GM12891 (cell line): ENCODE results near the gene CEBPG.

Experiments
- DNase-seq: peaks from one replicate; pipeline ENCODE4 v3.0.0; 2011; ENCODE audit warnings: low spot score; ENCODE audit not compliant: insufficient read length
- FAIRE-seq: peaks from 2 replicates; lab custom pipeline; 2011; peaks lifted over from hg19 to GRCh38; lab: Jason Lieb, UNC
- PAX5 ChIP-seq: IDR thresholded peaks from 2 replicates; pipeline ENCODE4 v1.6.1; 2011; ENCODE audit warnings: low read length, moderate library complexity, mild to moderate bottlenecking; ENCODE audit not compliant: insufficient read depth, severe bottlenecking
- POLR2A ChIP-seq: IDR thresholded peaks from 2 replicates; pipeline ENCODE4 v1.6.1; 2011; ENCODE audit warnings: low read depth, low read length, control low read depth
- POLR2AphosphoS5 ChIP-seq: IDR thresholded peaks from 2 replicates; pipeline ENCODE4 v1.6.1; 2011; ENCODE audit warnings: low read depth, low read length, control low read depth
- POU2F2 ChIP-seq: IDR thresholded peaks from 2 replicates; pipeline ENCODE4 v1.6.1; 2011; ENCODE audit warnings: low read depth, mild to moderate bottlenecking, control low read depth, low read length, moderate library complexity
- SPI1 ChIP-seq: IDR thresholded peaks from 2 replicates; pipeline ENCODE4 v1.6.1; 2011; ENCODE audit warnings: low read depth, low read length, control low read depth
- TAF1 ChIP-seq: IDR thresholded peaks from 2 replicates; pipeline ENCODE4 v1.6.1; 2011; ENCODE audit warnings: low read depth, low read length, control low read depth

The CEBPG gene

GRCh38 chr19:33349319-33350289 is 23.9 kb upstream of the CEBPG start:
- no peak for DNase-seq
- FAIRE-seq: no peak
- TF ChIP-seq POLR2AphosphoS5 (no peak), TAF1 (no peak)

GRCh38 chr19:33350538-33351309 is 22.8 kb upstream of the CEBPG start:
- no peak for DNase-seq
- no peak for FAIRE-seq

GRCh38 chr19:33355535-33355934 is 18.0 kb upstream of the CEBPG start:
- no peak for TF ChIP-seq TAF1
- no peak for TF ChIP-seq POU2F2
- no peak for TF ChIP-seq POLR2AphosphoS5
- TF ChIP-seq SPI1: no peak
- TF ChIP-seq PAX5: no peak
- no peak for TF ChIP-seq POLR2A
- FAIRE-seq (no peak), DNase-seq (no peak)

More at GRCh38 chr19:33350538-33351309, 22.8 kb upstream of the CEBPG start:
- TF ChIP-seq PAX5 (no peak), POU2F2 (no peak), POLR2AphosphoS5 (no peak), SPI1 (no peak), POLR2A (no peak), TAF1 (no peak)

DNA sequence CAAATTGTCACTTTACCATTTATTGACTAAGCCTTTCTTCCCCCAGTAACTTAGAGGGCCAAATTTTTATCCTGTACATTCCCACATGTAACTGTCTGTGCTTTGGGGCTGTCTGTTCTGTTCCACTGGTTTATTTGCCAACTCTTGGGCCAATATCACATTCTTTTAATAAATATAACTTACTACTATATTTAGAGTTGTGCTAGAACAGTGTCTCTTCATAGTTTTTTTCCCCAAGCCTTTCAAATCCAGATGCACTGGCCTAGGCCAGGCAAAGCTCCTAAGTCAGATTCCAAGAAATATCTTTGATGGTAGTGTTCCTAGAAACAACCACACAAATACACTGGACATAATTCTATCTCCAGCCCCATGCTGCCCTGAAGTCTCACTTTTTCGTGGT is 16.0 kb upstream of the CEBPG start:
- FAIRE-seq (no peak), DNase-seq (no peak)
- TF ChIP-seq TAF1 (no peak), POU2F2 (no peak), POLR2A (no peak), PAX5 (no peak), POLR2AphosphoS5 (no peak), SPI1 (no peak)

GRCh38 chr19:33358408-33358807 is 15.1 kb upstream of the CEBPG start:
- FAIRE-seq (no peak), DNase-seq (no peak)

GRCh38 chr19:33359581-33359980 is 13.9 kb upstream of the CEBPG start:
- FAIRE-seq (no peak), DNase-seq (no peak)
- TF ChIP-seq SPI1 (no peak), POU2F2 (no peak), PAX5 (no peak), POLR2A (no peak), POLR2AphosphoS5 (no peak), TAF1 (no peak)

More at GRCh38 chr19:33358408-33358807, 15.1 kb upstream of the CEBPG start:
- TF ChIP-seq SPI1: no peak
- TF ChIP-seq POLR2AphosphoS5: no peak
- TF ChIP-seq POLR2A: no peak
- TF ChIP-seq PAX5: no peak
- TF ChIP-seq POU2F2: no peak
- no peak for TF ChIP-seq TAF1

- DNase-seq: no peak
- no peak for FAIRE-seq
- no peak for TF ChIP-seq POU2F2
- TF ChIP-seq PAX5: no peak
- no peak for TF ChIP-seq TAF1
- no peak for TF ChIP-seq POLR2A
- TF ChIP-seq SPI1: no peak
- TF ChIP-seq POLR2AphosphoS5: no peak
Measured at GRCh38 chr19:33362508-33363228, 10.8 kb upstream of the CEBPG start.

GRCh38 chr19:33363476-33363875 is 10.0 kb upstream of the CEBPG start:
- TF ChIP-seq POLR2AphosphoS5: no peak
- no peak for TF ChIP-seq TAF1
- TF ChIP-seq POLR2A: no peak
- no peak for TF ChIP-seq SPI1
- no peak for TF ChIP-seq POU2F2
- no peak for TF ChIP-seq PAX5
- no peak for DNase-seq
- no peak for FAIRE-seq

GRCh38 chr19:33365691-33366090 is 7.8 kb upstream of the CEBPG start:
- FAIRE-seq (no peak), DNase-seq (no peak)
- TF ChIP-seq SPI1 (no peak), TAF1 (no peak), POU2F2 (no peak), POLR2A (no peak), POLR2AphosphoS5 (no peak), PAX5 (no peak)
